Activated T-helper 1 cell treated with Interleukin-2 at 50 U/mL for 16 hours (primary cell): ENCODE data around the gene FBXL14.
"Not testable (repeated sequence)": the region's sequence is repeated elsewhere in the genome, so short reads cannot be mapped to it uniquely, and the experiment has no call there.

Source experiments
- DNase-seq: peaks from one replicate; pipeline ENCODE4 v3.0.0-alpha.2; 2020; ENCODE audit warnings: low read depth

Gene FBXL14

GRCh38 chr12:1619587-1619986, 25.2 kb upstream of the FBXL14 start:
- no peak for DNase-seq

- DNase-seq: no peak
Observed at GRCh38 chr12:1619159-1619558, 24.8 kb upstream of the FBXL14 start.

GRCh38 chr12:1618489-1618888, 24.1 kb upstream of the FBXL14 start:
- DNase-seq: no peak

- no peak for DNase-seq
Observed at GRCh38 chr12:1616233-1617066, 22.1 kb upstream of the FBXL14 start.

- DNase-seq: no peak
Observed at GRCh38 chr12:1614360-1614759, 20.0 kb upstream of the FBXL14 start.

- DNase-seq: no peak
Observed at GRCh38 chr12:1613860-1614259, 19.5 kb upstream of the FBXL14 start.

- no peak for DNase-seq
Observed at GRCh38 chr12:1611803-1612572, 17.6 kb upstream of the FBXL14 start.

- no peak for DNase-seq
Observed at GRCh38 chr12:1610072-1610643, 15.8 kb upstream of the FBXL14 start.

GRCh38 chr12:1608713-1609119, 14.3 kb upstream of the FBXL14 start:
- DNase-seq: no peak

GRCh38 chr12:1607940-1608712, 13.7 kb upstream of the FBXL14 start:
- no peak for DNase-seq

- DNase-seq: no peak
Observed at GRCh38 chr12:1606021-1606622, 11.7 kb upstream of the FBXL14 start.

- no peak for DNase-seq
Observed at GRCh38 chr12:1605129-1606020, 11.0 kb upstream of the FBXL14 start.

GRCh38 chr12:1604464-1604863, 10.1 kb upstream of the FBXL14 start:
- DNase-seq: no peak

GRCh38 chr12:1603269-1603993, 9.1 kb upstream of the FBXL14 start:
- DNase-seq: no peak

- DNase-seq: not testable (repeated sequence)
Observed at GRCh38 chr12:1602706-1603105, 8.3 kb upstream of the FBXL14 start.

GRCh38 chr12:1598757-1599156, 4.4 kb upstream of the FBXL14 start:
- no peak for DNase-seq

- DNase-seq: no peak
Observed at GRCh38 chr12:1595690-1596347, 1.4 kb upstream of the FBXL14 start.

GRCh38 chr12:1595026-1595561, 713 bp upstream of the FBXL14 start:
- DNase-seq: no peak

GRCh38 chr12:1594006-1594260, 448 bp downstream of the FBXL14 start:
- no peak for DNase-seq
